PFSK-1 (cell line): Measurements from ENCODE around the gene BRF1.

Experiments
- FOXP2 ChIP-seq: optimal IDR thresholded peaks from 2 replicates; pipeline ENCODE3; 2011; ENCODE audit warnings: borderline replicate concordance, control low read depth, inconsistent platforms; ENCODE audit not compliant: insufficient read depth; ENCODE audit errors: extremely low read length, extremely low read depth
- POLR2AphosphoS5 ChIP-seq: IDR thresholded peaks from 2 replicates; pipeline ENCODE4 v1.6.1; 2012; ENCODE audit warnings: low read depth, mild to moderate bottlenecking, control low read depth, low read length, moderate library complexity
- REST ChIP-seq, 2 experiments: IDR thresholded peaks; 2 replicates each; pipeline versions ENCODE4 v1.6.1 to v1.8.0; 2011 to 2012; ENCODE audit warnings: low read depth in 2 of 2, low read length in 2 of 2, control low read depth in 1 of 2, inconsistent platforms in 1 of 2, mild to moderate bottlenecking in 1 of 2, moderate library complexity in 1 of 2; ENCODE audit not compliant: insufficient read depth in 1 of 2
- SIN3A ChIP-seq: IDR thresholded peaks from 2 replicates; pipeline ENCODE4 v1.6.1; 2012; ENCODE audit warnings: mild to moderate bottlenecking, low read length, moderate library complexity, borderline replicate concordance; ENCODE audit not compliant: insufficient read depth
- TAF1 ChIP-seq: IDR thresholded peaks from 2 replicates; pipeline ENCODE4 v1.6.1; 2012; ENCODE audit warnings: low read length, control low read depth, borderline replicate concordance; ENCODE audit not compliant: insufficient read depth

Gene BRF1

GRCh38 chr14:105240811-105241576 lies 59.8 kb downstream of the BRF1 start:
- TF ChIP-seq SIN3A (no peak), FOXP2 (no peak), POLR2AphosphoS5 (no peak), TAF1 (no peak), REST (IDR thresholded peaks at IDR 0.05; ENCODE audit: insufficient read depth in 1 of 2, low read depth in 2 of 2, low read length in 2 of 2) (no peak)

GRCh38 chr14:105229099-105229655 lies 71.6 kb downstream of the BRF1 start:
- TF ChIP-seq TAF1 (no peak), FOXP2 (no peak), POLR2AphosphoS5 (no peak), REST (IDR thresholded peaks at IDR 0.05; ENCODE audit: insufficient read depth in 1 of 2, low read depth in 2 of 2, low read length in 2 of 2) (no peak), SIN3A (no peak)

DNA sequence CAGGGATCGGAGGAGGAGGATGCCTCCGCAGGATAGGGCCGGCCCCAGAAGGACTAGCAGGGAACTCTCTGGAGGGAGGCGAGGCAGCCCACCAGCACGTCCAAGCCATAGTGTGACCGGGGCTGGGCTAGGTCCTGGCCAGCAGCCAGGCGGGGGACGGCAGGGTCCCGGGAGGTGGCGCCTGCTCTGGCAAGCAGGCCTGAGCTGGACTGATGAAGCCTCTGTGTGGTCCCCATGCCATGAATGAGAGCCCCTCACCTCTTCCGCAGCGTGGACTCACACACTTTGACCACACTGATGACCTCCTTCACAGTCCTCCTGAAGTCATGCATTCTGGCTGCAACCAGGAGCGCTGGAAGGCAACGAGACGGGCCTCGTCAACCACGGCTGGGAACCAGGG lies 72.2 kb downstream of the BRF1 start:
- TF ChIP-seq REST (IDR thresholded peaks at IDR 0.05; ENCODE audit: insufficient read depth in 1 of 2, low read depth in 2 of 2, low read length in 2 of 2): no peak
- no peak for TF ChIP-seq FOXP2
- TF ChIP-seq SIN3A: no peak
- TF ChIP-seq POLR2AphosphoS5: no peak
- no peak for TF ChIP-seq TAF1

DNA sequence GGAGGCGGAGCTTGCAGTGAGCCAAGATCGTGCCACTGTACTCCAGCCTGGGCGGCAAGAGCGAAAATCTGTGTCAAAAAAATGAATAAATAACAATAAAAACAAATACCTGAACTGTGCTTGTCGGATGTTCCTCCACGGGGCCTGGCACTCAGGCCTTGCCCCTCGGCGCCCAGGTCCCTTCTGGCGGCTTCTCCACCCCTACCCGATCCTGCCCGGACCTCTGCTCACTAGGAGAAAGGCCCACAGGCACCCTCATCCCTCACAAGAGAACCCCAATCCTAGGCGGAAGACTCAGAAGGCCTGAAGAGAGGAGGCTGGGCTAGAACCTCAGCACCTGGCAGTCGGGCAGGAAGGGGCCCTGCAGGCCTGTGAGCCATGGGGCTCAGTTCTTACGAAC lies 73.5 kb downstream of the BRF1 start:
- TF ChIP-seq POLR2AphosphoS5 (no peak), TAF1 (no peak), FOXP2 (no peak), SIN3A (no peak), REST (IDR thresholded peaks at IDR 0.05; ENCODE audit: insufficient read depth in 1 of 2, low read depth in 2 of 2, low read length in 2 of 2) (no peak)
